HL-60 (cell line): ENCODE measurements around the gene SPRR2D.
"Not testable (repeated sequence)": the region's sequence is repeated elsewhere in the genome, so short reads cannot be mapped to it uniquely, and the experiment has no call there.

Experiments
- DNase-seq, 2 experiments: peaks; one replicate each; pipeline ENCODE4 v3.0.0-alpha.2; 2010 to 2020; ENCODE audit warnings: low read depth in 1 of 2, low spot score in 1 of 2
- H3K27ac ChIP-seq: fragments of 250-450 bp; sonication (Bioruptor Pico); replicated peaks from 2 replicates; pipeline ENCODE4 v1.5.1; 2020; ENCODE audit warnings: mild to moderate bottlenecking, moderate library complexity
- H3K27me3 ChIP-seq: fragments of 250-450 bp; sonication (Bioruptor Pico); 2 replicates; pipeline ENCODE4 v1.5.1; 2021; ENCODE audit warnings: mild to moderate bottlenecking, moderate library complexity; ENCODE audit not compliant: insufficient read depth, poor library complexity, severe bottlenecking
- H3K4me3 ChIP-seq: replicated peaks from 2 replicates; pipeline ENCODE4 v1.5.1; 2011; ENCODE audit warnings: mild to moderate bottlenecking, control low read depth, low read length; ENCODE audit not compliant: insufficient read depth
- GABPA ChIP-seq: IDR thresholded peaks from 2 replicates; pipeline ENCODE4 v1.6.1; 2012; ENCODE audit warnings: low read depth
- POLR2AphosphoS5 ChIP-seq: IDR thresholded peaks from 2 replicates; pipeline ENCODE4 v1.6.1; 2012; ENCODE audit warnings: low read depth
- REST ChIP-seq: IDR thresholded peaks from 2 replicates; pipeline ENCODE4 v1.6.1; 2012; ENCODE audit warnings: low read depth; ENCODE audit not compliant: insufficient replicate concordance
- SPI1 ChIP-seq: IDR thresholded peaks from 2 replicates; pipeline ENCODE4 v1.6.1; 2012; ENCODE audit warnings: low read depth, mild to moderate bottlenecking, borderline replicate concordance
- TF ChIP-seq, protein P1 (sequence below): IDR thresholded peaks from one replicate; pipeline ENCODE4 v1.5.1; 2011; ENCODE audit warnings: low read length, control low read depth, inconsistent platforms; ENCODE audit not compliant: insufficient read depth

Gene SPRR2D

DNA sequence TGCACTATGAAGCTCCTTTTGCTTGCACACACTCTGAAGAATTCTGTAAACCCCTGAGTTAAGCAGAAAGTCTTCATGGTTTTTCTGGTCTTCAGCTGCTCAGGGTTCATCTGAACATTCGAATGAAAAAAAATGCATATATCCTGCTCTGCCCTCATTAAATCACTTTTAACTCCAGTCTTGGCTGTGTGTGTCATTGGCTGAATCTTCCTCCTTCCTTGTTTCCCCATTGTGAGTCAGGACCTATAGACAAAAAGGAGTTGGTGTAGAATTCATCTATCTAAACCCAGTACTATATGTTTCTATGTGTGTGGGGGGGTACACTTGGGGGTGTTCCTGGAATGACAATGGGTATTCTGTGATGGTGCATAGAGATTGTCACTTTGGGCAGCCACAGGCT, 16.5 kb downstream of the SPRR2D start:
- DNase-seq, result no peak
- Histone ChIP-seq H3K27ac (no peak overlapping the region), H3K4me3 (no peak overlapping the region), H3K27me3 (no peaks in the 10 kb centered on the region)
- TF ChIP-seq SPI1 (no peak), GABPA (no peak), REST (no peak), POLR2AphosphoS5 (no peak)
- TF ChIP-seq, protein P1, sequence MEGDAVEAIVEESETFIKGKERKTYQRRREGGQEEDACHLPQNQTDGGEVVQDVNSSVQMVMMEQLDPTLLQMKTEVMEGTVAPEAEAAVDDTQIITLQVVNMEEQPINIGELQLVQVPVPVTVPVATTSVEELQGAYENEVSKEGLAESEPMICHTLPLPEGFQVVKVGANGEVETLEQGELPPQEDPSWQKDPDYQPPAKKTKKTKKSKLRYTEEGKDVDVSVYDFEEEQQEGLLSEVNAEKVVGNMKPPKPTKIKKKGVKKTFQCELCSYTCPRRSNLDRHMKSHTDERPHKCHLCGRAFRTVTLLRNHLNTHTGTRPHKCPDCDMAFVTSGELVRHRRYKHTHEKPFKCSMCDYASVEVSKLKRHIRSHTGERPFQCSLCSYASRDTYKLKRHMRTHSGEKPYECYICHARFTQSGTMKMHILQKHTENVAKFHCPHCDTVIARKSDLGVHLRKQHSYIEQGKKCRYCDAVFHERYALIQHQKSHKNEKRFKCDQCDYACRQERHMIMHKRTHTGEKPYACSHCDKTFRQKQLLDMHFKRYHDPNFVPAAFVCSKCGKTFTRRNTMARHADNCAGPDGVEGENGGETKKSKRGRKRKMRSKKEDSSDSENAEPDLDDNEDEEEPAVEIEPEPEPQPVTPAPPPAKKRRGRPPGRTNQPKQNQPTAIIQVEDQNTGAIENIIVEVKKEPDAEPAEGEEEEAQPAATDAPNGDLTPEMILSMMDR, result no peak

- H3K4me3 ChIP-seq, result no peak overlapping the region
- no peak for DNase-seq
- TF ChIP-seq, protein P1, result no peak
- TF ChIP-seq POLR2AphosphoS5 (no peak), REST (no peak), SPI1 (no peak), GABPA (no peak)
- H3K27ac ChIP-seq, result no peak overlapping the region
- H3K27me3 ChIP-seq, result no peaks in the 10 kb centered on the region
Observed at GRCh38 chr1:153023109-153023508, 17.8 kb downstream of the SPRR2D start.

DNA sequence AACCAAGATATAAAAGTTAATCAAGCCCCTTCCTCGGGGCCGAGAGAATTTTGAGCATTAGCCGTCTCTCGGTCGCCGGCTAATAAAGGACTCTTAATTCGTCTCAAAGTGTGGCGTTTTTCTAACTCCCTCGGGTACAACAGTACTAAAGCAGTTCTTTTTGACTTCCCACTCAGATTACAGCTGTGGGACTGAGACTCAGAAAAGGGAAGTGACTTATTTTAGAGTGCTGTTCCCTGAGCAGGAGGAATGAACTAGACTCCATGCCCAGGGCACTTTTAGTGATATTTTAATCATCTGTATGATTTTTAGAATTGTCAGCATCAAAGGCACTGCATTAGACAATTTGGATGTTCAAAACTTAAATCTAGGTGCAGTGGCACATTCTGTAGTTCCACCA, 18.6 kb downstream of the SPRR2D start:
- DNase-seq, H3K4me3 ChIP-seq, H3K27me3 ChIP-seq, H3K27ac ChIP-seq: not testable (repeated sequence)
- peak; percentile 85 for TF ChIP-seq SPI1

GRCh38 chr1:153021829-153022228, 19.1 kb downstream of the SPRR2D start:
- H3K4me3 ChIP-seq, H3K27ac ChIP-seq, DNase-seq, H3K27me3 ChIP-seq: not testable (repeated sequence)

DNA sequence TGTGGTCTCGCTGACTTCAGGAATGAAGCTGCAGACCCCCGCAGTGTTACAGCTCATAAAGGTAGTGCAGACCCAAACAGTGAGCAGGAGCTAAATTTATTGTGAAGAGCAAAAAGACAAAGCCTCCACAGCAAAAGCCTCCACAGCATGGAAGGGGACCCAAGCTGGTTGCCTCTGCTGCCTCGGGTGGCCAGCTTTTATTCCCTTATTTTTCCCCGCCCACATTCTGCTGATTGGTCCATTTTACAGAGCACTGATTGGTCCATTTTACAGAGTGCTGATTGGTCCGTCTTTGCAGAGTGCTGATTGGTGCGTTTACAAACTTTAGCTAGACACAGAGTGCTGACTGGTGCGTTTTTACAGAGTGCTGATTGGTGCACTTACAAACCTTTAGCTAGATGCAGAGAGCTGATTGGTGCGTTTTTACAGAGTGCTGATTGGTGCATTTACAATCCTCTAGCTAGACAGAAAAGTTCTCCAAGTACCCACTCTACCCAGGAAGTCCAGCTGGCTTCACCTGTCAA, 29.6 kb downstream of the SPRR2D start:
- H3K27ac ChIP-seq, H3K4me3 ChIP-seq, H3K27me3 ChIP-seq, DNase-seq: not testable (repeated sequence)
